Measurements from ENCODE around the gene PALM2AKAP2.
"Not testable (repeated sequence)": the region's sequence is repeated elsewhere in the genome, so short reads cannot be mapped to it uniquely, and the experiment has no call there.

PALM2AKAP2 gene

GRCh38 chr9:109811876-109812275 lies 31.9 kb downstream of the PALM2AKAP2 start:
- DNase-seq, result no peak

- DNase-seq, result no peak
Measured at GRCh38 chr9:109812331-109812730, 32.3 kb downstream of the PALM2AKAP2 start.

GRCh38 chr9:109812818-109813281 lies 32.9 kb downstream of the PALM2AKAP2 start:
- no peak for DNase-seq

GRCh38 chr9:109813303-109813702 lies 33.3 kb downstream of the PALM2AKAP2 start:
- DNase-seq, result no peak

GRCh38 chr9:109813829-109814228 lies 33.8 kb downstream of the PALM2AKAP2 start:
- DNase-seq, result no peak

GRCh38 chr9:109815366-109815947 lies 35.5 kb downstream of the PALM2AKAP2 start:
- DNase-seq, result no peak

- no peak for DNase-seq
Measured at GRCh38 chr9:109816490-109816889, 36.5 kb downstream of the PALM2AKAP2 start.

- DNase-seq, result no peak
Measured at GRCh38 chr9:109817146-109817845, 37.3 kb downstream of the PALM2AKAP2 start.

- no peak for DNase-seq
Measured at GRCh38 chr9:109817846-109818472, 38.0 kb downstream of the PALM2AKAP2 start.

GRCh38 chr9:109821711-109822110 lies 41.7 kb downstream of the PALM2AKAP2 start:
- no peak for DNase-seq

- DNase-seq, result not testable (repeated sequence)
Measured at GRCh38 chr9:109825383-109825782, 45.4 kb downstream of the PALM2AKAP2 start.

- DNase-seq, result no peak
Measured at GRCh38 chr9:109826559-109826958, 46.6 kb downstream of the PALM2AKAP2 start.

- no peak for DNase-seq
Measured at GRCh38 chr9:109828254-109828653, 48.3 kb downstream of the PALM2AKAP2 start.
